ENCODE data around the gene VAT1L. TPM values are rescaled to one million over a fixed set of nuclear protein-coding genes. Genes with fewer than 3 reads are reported as not detected.

The VAT1L gene
- total RNA-seq, 1 donor = under 0.01 TPM

DNA sequence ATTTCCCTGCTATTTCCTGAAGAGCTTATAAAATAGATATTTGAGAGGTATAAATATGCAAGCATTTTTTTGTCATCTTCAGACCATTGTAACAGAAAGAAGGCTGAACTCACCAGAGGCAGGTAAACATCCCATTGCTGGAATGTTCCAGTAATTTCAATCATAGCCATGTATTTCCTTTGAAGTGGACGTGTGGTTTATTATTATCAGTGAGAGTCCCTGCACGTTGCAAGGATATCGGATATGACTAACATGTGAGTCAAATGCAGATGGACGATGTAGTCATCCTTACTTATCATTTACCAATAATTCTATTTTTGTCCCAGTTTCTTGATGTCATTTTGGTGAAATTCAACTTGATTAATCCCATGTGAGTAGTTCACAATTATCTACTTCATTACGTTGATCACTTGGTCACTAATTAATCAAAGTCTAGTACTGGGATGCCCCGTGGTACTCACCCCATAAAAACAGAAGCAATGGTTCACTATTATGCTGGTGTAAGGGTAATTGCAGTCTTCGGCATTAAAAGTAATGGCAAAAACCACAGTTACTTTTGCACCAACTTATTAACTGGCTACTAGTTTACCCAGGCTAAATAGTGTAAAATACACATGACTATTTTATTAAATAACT, 89.5 kb downstream of the VAT1L start:
- H3K79me2 ChIP-seq (ENCODE audit: insufficient read depth, low read length) = no peaks in the 10 kb centered on the region
- H3K4me3 ChIP-seq (ENCODE audit: insufficient read depth, low read length) = no peak overlapping the region
- no peaks in the 10 kb centered on the region for H3K9me3 ChIP-seq (ENCODE audit: low read depth, low read length)
- H3K27me3 ChIP-seq (ENCODE audit: insufficient read depth, low read length) = no peaks in the 10 kb centered on the region
- H3K4me2 ChIP-seq (ENCODE audit: insufficient read depth, low read length) = no peak overlapping the region
- no peaks in the 10 kb centered on the region for H4K20me1 ChIP-seq (ENCODE audit: insufficient read depth, low read length)
- no peak overlapping the region for H3K27ac ChIP-seq (ENCODE audit: low read depth, low read length)
- no peaks in the 10 kb centered on the region for H3K4me1 ChIP-seq (ENCODE audit: insufficient read depth, low read length)
- no peaks in the 10 kb centered on the region for H3K36me3 ChIP-seq (ENCODE audit: insufficient read depth, low read length)
- TF ChIP-seq, protein P1, sequence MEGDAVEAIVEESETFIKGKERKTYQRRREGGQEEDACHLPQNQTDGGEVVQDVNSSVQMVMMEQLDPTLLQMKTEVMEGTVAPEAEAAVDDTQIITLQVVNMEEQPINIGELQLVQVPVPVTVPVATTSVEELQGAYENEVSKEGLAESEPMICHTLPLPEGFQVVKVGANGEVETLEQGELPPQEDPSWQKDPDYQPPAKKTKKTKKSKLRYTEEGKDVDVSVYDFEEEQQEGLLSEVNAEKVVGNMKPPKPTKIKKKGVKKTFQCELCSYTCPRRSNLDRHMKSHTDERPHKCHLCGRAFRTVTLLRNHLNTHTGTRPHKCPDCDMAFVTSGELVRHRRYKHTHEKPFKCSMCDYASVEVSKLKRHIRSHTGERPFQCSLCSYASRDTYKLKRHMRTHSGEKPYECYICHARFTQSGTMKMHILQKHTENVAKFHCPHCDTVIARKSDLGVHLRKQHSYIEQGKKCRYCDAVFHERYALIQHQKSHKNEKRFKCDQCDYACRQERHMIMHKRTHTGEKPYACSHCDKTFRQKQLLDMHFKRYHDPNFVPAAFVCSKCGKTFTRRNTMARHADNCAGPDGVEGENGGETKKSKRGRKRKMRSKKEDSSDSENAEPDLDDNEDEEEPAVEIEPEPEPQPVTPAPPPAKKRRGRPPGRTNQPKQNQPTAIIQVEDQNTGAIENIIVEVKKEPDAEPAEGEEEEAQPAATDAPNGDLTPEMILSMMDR (IDR thresholded peaks at IDR 0.05; ENCODE audit: extremely low read depth, low read depth, low read length) = no peak
- DNase-seq (ENCODE audit: insufficient read length, low spot score, missing footprints) = no peak
- H2AFZ ChIP-seq (ENCODE audit: low read length) = no peak overlapping the region

DNA sequence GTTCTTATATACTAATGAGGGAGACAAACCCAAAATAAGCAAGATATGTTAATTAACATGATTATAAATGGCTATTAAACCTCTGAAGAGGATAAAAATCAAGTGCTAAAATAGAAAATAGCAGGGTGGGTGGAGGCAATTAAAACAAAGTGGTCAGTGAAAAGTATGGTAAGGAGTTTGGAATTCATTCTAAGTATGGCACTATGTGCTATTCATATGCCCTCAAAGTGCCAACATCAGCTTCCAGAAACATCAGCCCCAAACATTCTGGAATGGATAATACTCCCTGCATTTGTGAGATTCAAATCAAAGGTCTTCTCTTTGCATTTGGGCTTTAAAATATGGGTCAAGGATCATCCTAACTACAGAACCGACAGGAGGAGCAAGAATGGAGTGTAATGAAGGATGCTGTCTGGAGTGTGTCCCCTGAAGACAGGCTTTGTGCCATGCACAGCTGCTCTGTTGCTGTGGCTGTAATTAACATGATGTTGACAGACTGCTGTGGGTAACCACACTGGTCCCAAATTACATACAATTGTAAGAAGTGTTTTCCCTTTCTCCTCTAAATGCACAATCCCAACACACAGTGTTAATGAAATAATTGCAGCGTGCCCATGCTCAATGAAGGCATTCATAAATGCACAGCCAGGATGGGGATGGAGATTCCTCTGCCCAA, 93.1 kb downstream of the VAT1L start:
- DNase-seq (ENCODE audit: insufficient read length, low spot score, missing footprints) = no peak
- Histone ChIP-seq H3K4me3 (ENCODE audit: insufficient read depth, low read length) (no peak overlapping the region), H3K79me2 (ENCODE audit: insufficient read depth, low read length) (no peaks in the 10 kb centered on the region)

DNA sequence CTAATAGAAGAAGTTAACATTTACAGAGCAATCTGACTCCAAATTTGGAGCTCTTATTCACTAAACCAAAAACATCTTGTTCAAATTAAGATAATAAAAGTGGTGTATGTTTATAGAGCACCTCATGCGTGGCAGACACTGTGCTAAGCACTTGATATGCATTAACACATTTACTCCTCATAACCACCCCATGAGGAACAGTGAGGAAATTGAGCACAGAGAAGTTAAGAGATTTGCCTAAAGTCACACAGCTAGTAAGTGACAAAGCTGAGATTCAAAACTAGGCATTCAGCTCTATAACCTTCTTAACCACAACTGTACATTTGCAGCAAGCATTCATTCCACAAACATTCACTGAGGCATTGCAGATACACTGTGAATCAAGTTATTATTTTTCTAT, 94.0 kb downstream of the VAT1L start:
- no peak overlapping the region for H3K4me3 ChIP-seq (ENCODE audit: insufficient read depth, low read length)
- no peaks in the 10 kb centered on the region for H3K79me2 ChIP-seq (ENCODE audit: insufficient read depth, low read length)
- H3K27me3 ChIP-seq (ENCODE audit: insufficient read depth, low read length) = no peaks in the 10 kb centered on the region
- H3K4me1 ChIP-seq (ENCODE audit: insufficient read depth, low read length) = no peaks in the 10 kb centered on the region
- no peak overlapping the region for H3K27ac ChIP-seq (ENCODE audit: low read depth, low read length)
- no peak for DNase-seq (ENCODE audit: insufficient read length, low spot score, missing footprints)
- H4K20me1 ChIP-seq (ENCODE audit: insufficient read depth, low read length) = no peaks in the 10 kb centered on the region
- no peak overlapping the region for H3K4me2 ChIP-seq (ENCODE audit: insufficient read depth, low read length)
- H3K9me3 ChIP-seq (ENCODE audit: low read depth, low read length) = no peaks in the 10 kb centered on the region
- no peaks in the 10 kb centered on the region for H3K36me3 ChIP-seq (ENCODE audit: insufficient read depth, low read length)
- H2AFZ ChIP-seq (ENCODE audit: low read length) = no peak overlapping the region
- TF ChIP-seq, protein P1 (IDR thresholded peaks at IDR 0.05; ENCODE audit: extremely low read depth, low read depth, low read length) = no peak

More for the DNA sequence above, 93.1 kb downstream of the VAT1L start:
- no peaks in the 10 kb centered on the region for H4K20me1 ChIP-seq (ENCODE audit: insufficient read depth, low read length)
- TF ChIP-seq, protein P1 (IDR thresholded peaks at IDR 0.05; ENCODE audit: extremely low read depth, low read depth, low read length) = no peak
- no peaks in the 10 kb centered on the region for H3K9me3 ChIP-seq (ENCODE audit: low read depth, low read length)
- no peak overlapping the region for H2AFZ ChIP-seq (ENCODE audit: low read length)
- H3K27ac ChIP-seq (ENCODE audit: low read depth, low read length) = no peak overlapping the region
- no peaks in the 10 kb centered on the region for H3K27me3 ChIP-seq (ENCODE audit: insufficient read depth, low read length)
- no peaks in the 10 kb centered on the region for H3K4me1 ChIP-seq (ENCODE audit: insufficient read depth, low read length)
- no peak overlapping the region for H3K4me2 ChIP-seq (ENCODE audit: insufficient read depth, low read length)
- H3K36me3 ChIP-seq (ENCODE audit: insufficient read depth, low read length) = no peaks in the 10 kb centered on the region

DNA sequence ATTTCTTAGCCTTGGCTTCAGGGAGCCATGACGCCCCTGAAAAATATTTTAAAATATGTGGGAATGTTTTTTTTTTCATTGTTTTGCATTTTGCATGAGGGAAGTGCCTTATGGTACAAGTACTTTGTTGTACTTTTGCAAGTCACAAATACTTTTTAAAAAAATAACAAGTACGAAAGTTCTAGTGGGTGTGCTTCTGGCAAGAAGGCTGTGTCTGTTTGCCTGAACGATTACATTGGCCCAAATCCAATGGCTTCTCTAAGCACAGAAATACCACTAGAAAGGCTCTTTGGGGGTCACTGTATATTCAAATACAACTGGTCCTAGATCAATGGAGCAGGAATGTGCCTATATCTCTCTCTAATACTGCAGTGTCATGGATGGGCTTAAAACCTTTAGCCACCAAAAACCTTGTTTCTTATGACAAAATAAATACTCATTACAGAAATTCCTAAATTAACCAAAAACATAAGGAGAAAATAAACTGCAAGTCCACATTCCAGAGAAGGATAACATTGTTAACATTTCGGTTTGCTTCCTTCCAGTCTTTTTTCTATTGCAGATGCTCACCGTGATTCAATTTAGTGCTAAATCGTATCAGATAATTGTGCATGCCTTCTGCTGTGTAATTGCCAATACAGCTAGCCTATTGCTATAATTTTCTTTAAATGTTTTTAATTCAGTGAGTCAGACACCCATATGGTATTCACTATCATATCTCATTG, 97.4 kb downstream of the VAT1L start:
- H3K27ac ChIP-seq (ENCODE audit: low read depth, low read length) = no peak overlapping the region
- H4K20me1 ChIP-seq (ENCODE audit: insufficient read depth, low read length) = no peaks in the 10 kb centered on the region
- no peaks in the 10 kb centered on the region for H3K36me3 ChIP-seq (ENCODE audit: insufficient read depth, low read length)
- H3K9me3 ChIP-seq (ENCODE audit: low read depth, low read length) = no peaks in the 10 kb centered on the region
- H3K79me2 ChIP-seq (ENCODE audit: insufficient read depth, low read length) = no peaks in the 10 kb centered on the region
- no peak overlapping the region for H2AFZ ChIP-seq (ENCODE audit: low read length)
- no peaks in the 10 kb centered on the region for H3K4me1 ChIP-seq (ENCODE audit: insufficient read depth, low read length)
- no peaks in the 10 kb centered on the region for H3K27me3 ChIP-seq (ENCODE audit: insufficient read depth, low read length)
- TF ChIP-seq, protein P1 (IDR thresholded peaks at IDR 0.05; ENCODE audit: extremely low read depth, low read depth, low read length) = no peak
- no peak overlapping the region for H3K4me2 ChIP-seq (ENCODE audit: insufficient read depth, low read length)
- no peak for DNase-seq (ENCODE audit: insufficient read length, low spot score, missing footprints)
- no peak overlapping the region for H3K4me3 ChIP-seq (ENCODE audit: insufficient read depth, low read length)
